ENCODE data around the gene ELANE. TPM values are rescaled to one million over a fixed set of nuclear protein-coding genes. Genes with fewer than 3 reads are reported as not detected.
"Not testable (repeated sequence)": the region's sequence is repeated elsewhere in the genome, so short reads cannot be mapped to it uniquely, and the experiment has no call there.

ELANE gene
- total and polyA plus RNA-seq, 2 experiments from 2014 or later, result 0.81 to 0.83 TPM

- H3K27me3 ChIP-seq, result no peaks in the 10 kb centered on the region
- peak; percentile 16 for DNase-seq (ENCODE audit: low spot score)
- 77% methylated on average over 14 of the region's 36 CpGs for WGBS (ENCODE audit: low lambda C conversion rate, missing lambda C conversion rate)
- no peaks in the 10 kb centered on the region for H3K9me2 ChIP-seq (replicated peaks; ENCODE audit: insufficient read depth)
- H3K4me1 ChIP-seq (ENCODE audit: insufficient read depth), result no peaks in the 10 kb centered on the region
- no peaks in the 10 kb centered on the region for H3K9me3 ChIP-seq (ENCODE audit: low read depth)
- no peak overlapping the region for H3K27ac ChIP-seq
- no peak overlapping the region for H2AFZ ChIP-seq
- no peak overlapping the region for H3K4me2 ChIP-seq
- TF ChIP-seq EZH2 (IDR thresholded peaks at IDR 0.05; ENCODE audit: borderline replicate concordance) (no peak), EZH2phosphoT487 (IDR thresholded peaks at IDR 0.05; ENCODE audit: low read depth, severe bottlenecking, unreplicated experiment) (no peak), CTCF (IDR thresholded peaks at IDR 0.05; ENCODE audit: poor library complexity) (no peak)
- H3K4me3 ChIP-seq, result no peak overlapping the region
- H3K79me2 ChIP-seq, result no peaks in the 10 kb centered on the region
- H3K36me3 ChIP-seq (replicated peaks; ENCODE audit: insufficient read depth, low read depth), result no peaks in the 10 kb centered on the region
- no peaks in the 10 kb centered on the region for H4K20me1 ChIP-seq (ENCODE audit: insufficient read depth, poor library complexity, severe bottlenecking)
Measured at GRCh38 chr19:835210-835810, 16.8 kb upstream of the ELANE start.

GRCh38 chr19:840519-841206 lies 11.4 kb upstream of the ELANE start, which contains the start of gene PRTN3:
Gene PRTN3 (plus strand): TSS chr19:840999. CDS start chr19:841009, 10 bp downstream.
- WGBS (ENCODE audit: low lambda C conversion rate, missing lambda C conversion rate), result 81% methylated on average over 19 of the region's 24 CpGs
- H3K9me2 ChIP-seq (replicated peaks; ENCODE audit: insufficient read depth), result no peaks in the 10 kb centered on the region

GRCh38 chr19:842802-843179 lies 9.3 kb upstream of the ELANE start:
- not testable (repeated sequence) for H3K79me2 ChIP-seq; H3K9me3 ChIP-seq (ENCODE audit: low read depth); H3K27ac ChIP-seq; H3K36me3 ChIP-seq (replicated peaks; ENCODE audit: insufficient read depth, low read depth); H4K20me1 ChIP-seq (ENCODE audit: insufficient read depth, poor library complexity, severe bottlenecking); DNase-seq (ENCODE audit: low spot score); H3K9me2 ChIP-seq (replicated peaks; ENCODE audit: insufficient read depth); H3K4me2 ChIP-seq; H3K4me1 ChIP-seq (ENCODE audit: insufficient read depth); H3K4me3 ChIP-seq; H2AFZ ChIP-seq
- peaks cover 27% of the 10 kb centered on the region for H3K27me3 ChIP-seq
- 91% methylated on average over 7 of the region's 7 CpGs for WGBS (ENCODE audit: low lambda C conversion rate, missing lambda C conversion rate)

More at GRCh38 chr19:840519-841206, 11.4 kb upstream of the ELANE start, which contains the start of gene PRTN3:
- no peak for DNase-seq (ENCODE audit: low spot score)
- no peaks in the 10 kb centered on the region for H3K9me3 ChIP-seq (ENCODE audit: low read depth)
- no peak within 1 kb of the TSS for H3K27ac ChIP-seq
- no peak within 1 kb of the TSS for H3K4me2 ChIP-seq
- H4K20me1 ChIP-seq (ENCODE audit: insufficient read depth, poor library complexity, severe bottlenecking), result no peaks in the 10 kb centered on the region
- no peak within 1 kb of the TSS for H2AFZ ChIP-seq
- H3K4me3 ChIP-seq, result no peak within 1 kb of the TSS
- TF ChIP-seq EZH2phosphoT487 (IDR thresholded peaks at IDR 0.05; ENCODE audit: low read depth, severe bottlenecking, unreplicated experiment) (no peak), EZH2 (IDR thresholded peaks at IDR 0.05; ENCODE audit: borderline replicate concordance) (no peak), CTCF (IDR thresholded peaks at IDR 0.05; ENCODE audit: poor library complexity) (no peak)
- H3K79me2 ChIP-seq, result no peaks in the 10 kb centered on the region
- peaks cover 21% of the 10 kb centered on the region for H3K27me3 ChIP-seq
- H3K4me1 ChIP-seq (ENCODE audit: insufficient read depth), result peaks cover 10% of the 10 kb centered on the region
- no peaks in the 10 kb centered on the region for H3K36me3 ChIP-seq (replicated peaks; ENCODE audit: insufficient read depth, low read depth)

GRCh38 chr19:843180-843835 lies 8.8 kb upstream of the ELANE start:
- Histone ChIP-seq H3K4me3 (no peak overlapping the region), H3K79me2 (no peaks in the 10 kb centered on the region), H3K9me2 (replicated peaks; ENCODE audit: insufficient read depth) (no peaks in the 10 kb centered on the region), H3K4me1 (ENCODE audit: insufficient read depth) (peaks cover 10% of the 10 kb centered on the region), H3K9me3 (ENCODE audit: low read depth) (no peaks in the 10 kb centered on the region), H4K20me1 (ENCODE audit: insufficient read depth, poor library complexity, severe bottlenecking) (no peaks in the 10 kb centered on the region), H3K4me2 (peak overlapping the region; percentile 82), H3K36me3 (replicated peaks; ENCODE audit: insufficient read depth, low read depth) (no peaks in the 10 kb centered on the region), H3K27ac (no peak overlapping the region), H3K27me3 (peaks cover 27% of the 10 kb centered on the region), H2AFZ (no peak overlapping the region)
- peak; percentile 61 for DNase-seq (ENCODE audit: low spot score)
- TF ChIP-seq EZH2 (IDR thresholded peaks at IDR 0.05; ENCODE audit: borderline replicate concordance), result peak; percentile 37
- TF ChIP-seq CTCF (IDR thresholded peaks at IDR 0.05; ENCODE audit: poor library complexity), result no peak
- TF ChIP-seq EZH2phosphoT487 (IDR thresholded peaks at IDR 0.05; ENCODE audit: low read depth, severe bottlenecking, unreplicated experiment), result no peak
- WGBS (ENCODE audit: low lambda C conversion rate, missing lambda C conversion rate), result 27% methylated on average over 16 of the region's 46 CpGs

Data from hepatocyte (in vitro differentiated cells).